DND-41 (cell line): ENCODE measurements around the gene GPC5.
"Not testable (repeated sequence)": the region's sequence is repeated elsewhere in the genome, so short reads cannot be mapped to it uniquely, and the experiment has no call there.

ENCODE experiments used
- ATAC-seq: fragments of 200-7000 bp; cut with Tn5 transposase; 3 replicates; pipeline ENCODE4 v1.9.1; 2021; ENCODE audit warnings: low read depth; ENCODE audit not compliant: insufficient read depth
- DNase-seq: peaks from one replicate; pipeline ENCODE4 v3.0.0-alpha.2; 2020
- H2AFZ ChIP-seq: 2 replicates; pipeline ENCODE4 v1.6.0; 2012; ENCODE audit warnings: low read depth, low read length
- H3K27ac ChIP-seq: 2 replicates; pipeline ENCODE4 v1.5.1; 2012; ENCODE audit warnings: low read length, inconsistent platforms
- H3K27me3 ChIP-seq: fragments of 200-600 bp; sonication (generic); 2 replicates; pipeline ENCODE4 v1.6.0; 2012; ENCODE audit warnings: low read length, mild to moderate bottlenecking, inconsistent platforms; ENCODE audit not compliant: insufficient read depth, poor library complexity
- H3K36me3 ChIP-seq: 2 replicates; pipeline ENCODE4 v1.5.1; 2012; ENCODE audit warnings: low read length, inconsistent platforms; ENCODE audit not compliant: insufficient read depth
- H3K4me1 ChIP-seq: 2 replicates; pipeline ENCODE4 v1.5.1; 2012; ENCODE audit warnings: mild to moderate bottlenecking, low read length; ENCODE audit not compliant: insufficient read depth
- H3K4me2 ChIP-seq: 2 replicates; pipeline ENCODE4 v1.6.0; 2012; ENCODE audit warnings: mild to moderate bottlenecking, moderate library complexity, low read length, inconsistent platforms; ENCODE audit not compliant: insufficient read depth
- H3K4me3 ChIP-seq, 2 experiments: fragments of 200-600 bp in 1 of 2; shearing (Covaris generic) in 1 of 2; 2 replicates each; pipeline ENCODE4 v1.5.1; 2012 to 2016; ENCODE audit warnings: inconsistent platforms in 2 of 2, low read length in 2 of 2, mild to moderate bottlenecking in 2 of 2, low read depth in 1 of 2, moderate library complexity in 1 of 2
- H3K79me2 ChIP-seq: 2 replicates; pipeline ENCODE4 v1.6.0; 2012; ENCODE audit warnings: low read length, inconsistent platforms; ENCODE audit not compliant: insufficient read depth
- H3K9ac ChIP-seq: 2 replicates; pipeline ENCODE4 v1.6.0; 2012; ENCODE audit warnings: low read depth, mild to moderate bottlenecking, inconsistent platforms, low read length, moderate library complexity
- H3K9me3 ChIP-seq: 2 replicates; pipeline ENCODE4 v1.5.1; 2012; ENCODE audit warnings: low read length, moderate library complexity, mild to moderate bottlenecking, inconsistent platforms; ENCODE audit not compliant: insufficient read depth, severe bottlenecking
- H4K20me1 ChIP-seq: 2 replicates; pipeline ENCODE4 v1.6.0; 2012; ENCODE audit warnings: low read length; ENCODE audit not compliant: insufficient read depth
- CTCF ChIP-seq: IDR thresholded peaks from 2 replicates; pipeline ENCODE4 v1.5.1; 2012; ENCODE audit warnings: borderline replicate concordance, low read length, moderate library complexity, mild to moderate bottlenecking; ENCODE audit not compliant: poor library complexity, severe bottlenecking; ENCODE audit errors: extremely low read depth
- EZH2 ChIP-seq: IDR thresholded peaks from 3 replicates; pipeline ENCODE4 v1.6.1; 2012; ENCODE audit warnings: borderline replicate concordance, low read depth, mild to moderate bottlenecking, moderate library complexity, low read length, inconsistent platforms; ENCODE audit not compliant: severe bottlenecking

GPC5 gene

GRCh38 chr13:92262100-92262788 lies 863.8 kb downstream of the GPC5 start:
- Histone ChIP-seq H3K36me3 (no peaks in the 10 kb centered on the region), H3K27me3 (no peaks in the 10 kb centered on the region), H3K4me3 (no peak overlapping the region), H3K9ac (no peak overlapping the region), H3K79me2 (no peaks in the 10 kb centered on the region), H4K20me1 (no peaks in the 10 kb centered on the region), H3K4me2 (no peak overlapping the region), H3K27ac (no peak overlapping the region), H3K4me1 (no peaks in the 10 kb centered on the region), H2AFZ (no peak overlapping the region), H3K9me3 (no peaks in the 10 kb centered on the region)
- TF ChIP-seq CTCF (no peak), EZH2 (no peak)
- ATAC-seq (no peak), DNase-seq (no peak)

- no peak overlapping the region for H2AFZ ChIP-seq
- no peaks in the 10 kb centered on the region for H4K20me1 ChIP-seq
- ATAC-seq: no peak
- no peaks in the 10 kb centered on the region for H3K36me3 ChIP-seq
- no peaks in the 10 kb centered on the region for H3K79me2 ChIP-seq
- H3K4me3 ChIP-seq: no peak overlapping the region
- no peaks in the 10 kb centered on the region for H3K4me1 ChIP-seq
- no peak for TF ChIP-seq CTCF
- no peak for TF ChIP-seq EZH2
- no peak overlapping the region for H3K4me2 ChIP-seq
- H3K27ac ChIP-seq: no peak overlapping the region
- no peaks in the 10 kb centered on the region for H3K9me3 ChIP-seq
- DNase-seq: no peak
- no peaks in the 10 kb centered on the region for H3K27me3 ChIP-seq
- H3K9ac ChIP-seq: no peak overlapping the region
Measured at GRCh38 chr13:92265408-92265807, 867.0 kb downstream of the GPC5 start.

GRCh38 chr13:92270990-92271389 lies 872.6 kb downstream of the GPC5 start:
- DNase-seq: no peak
- H3K36me3 ChIP-seq: no peaks in the 10 kb centered on the region
- TF ChIP-seq CTCF (no peak), EZH2 (no peak)
- no peak for ATAC-seq
- H2AFZ ChIP-seq: no peak overlapping the region
- H3K9ac ChIP-seq: no peak overlapping the region
- H4K20me1 ChIP-seq: no peaks in the 10 kb centered on the region
- H3K27me3 ChIP-seq: no peaks in the 10 kb centered on the region
- H3K4me2 ChIP-seq: no peak overlapping the region
- no peak overlapping the region for H3K4me3 ChIP-seq
- no peak overlapping the region for H3K27ac ChIP-seq
- no peaks in the 10 kb centered on the region for H3K4me1 ChIP-seq
- H3K79me2 ChIP-seq: no peaks in the 10 kb centered on the region
- no peaks in the 10 kb centered on the region for H3K9me3 ChIP-seq

- Histone ChIP-seq H3K79me2 (no peaks in the 10 kb centered on the region), H3K4me1 (no peaks in the 10 kb centered on the region), H2AFZ (no peak overlapping the region), H4K20me1 (no peaks in the 10 kb centered on the region), H3K36me3 (no peaks in the 10 kb centered on the region), H3K27me3 (no peaks in the 10 kb centered on the region), H3K4me2 (no peak overlapping the region), H3K4me3 (no peak overlapping the region), H3K9ac (no peak overlapping the region), H3K9me3 (no peaks in the 10 kb centered on the region), H3K27ac (no peak overlapping the region)
- DNase-seq: no peak
- no peak for ATAC-seq
- no peak for TF ChIP-seq CTCF
- TF ChIP-seq EZH2: no peak
Measured at GRCh38 chr13:92272177-92272576, 873.8 kb downstream of the GPC5 start.

- not testable (repeated sequence) for ATAC-seq, H3K27me3 ChIP-seq, H3K27ac ChIP-seq, H3K36me3 ChIP-seq, H3K4me2 ChIP-seq, H3K9ac ChIP-seq, H4K20me1 ChIP-seq, DNase-seq, H3K4me3 ChIP-seq, H3K4me1 ChIP-seq, H2AFZ ChIP-seq, H3K79me2 ChIP-seq, H3K9me3 ChIP-seq
Measured at GRCh38 chr13:92280986-92281385, 882.6 kb downstream of the GPC5 start.
